CD8-positive, alpha-beta memory T cell (primary cell): ENCODE measurements around the gene FTO. TPM values are rescaled to one million over a fixed set of nuclear protein-coding genes. Genes with fewer than 3 reads are reported as not detected.
A peak's percentile ranks its signal among the peaks of the same experiment; 100 is the strongest.

Source experiments
- CTCF ChIA-PET: fragments of 350-600 bp; sonication (Branson Sonifier 250); formaldehyde crosslinking; loops from one replicate; lab custom pipeline; 2021; ENCODE audit warnings: antibody characterized with exemption; lab: Charles Lee
- POLR2A ChIA-PET: fragments of 350-600 bp; sonication (Branson Sonifier 250); formaldehyde crosslinking; loops from one replicate; lab custom pipeline; 2021; ENCODE audit warnings: antibody characterized with exemption; lab: Charles Lee
- DNase-seq, 5 donors: peaks; one replicate each; pipeline versions ENCODE4 v3.0.0 to v3.0.0-alpha.2; 2020 to 2022; ENCODE audit warnings: mixed read lengths in 1 of 5
- H3K27ac ChIP-seq: one replicate; pipeline ENCODE4 v1.7.0; 2013; ENCODE audit warnings: low read depth, mild to moderate bottlenecking, low read length, moderate library complexity
- H3K27me3 ChIP-seq: 2 replicates; pipeline ENCODE4 v1.7.0; 2013; ENCODE audit warnings: low read length, mild to moderate bottlenecking; ENCODE audit not compliant: insufficient read depth, poor library complexity, severe bottlenecking
- H3K36me3 ChIP-seq: 2 replicates; pipeline ENCODE4 v1.7.0; 2013; ENCODE audit warnings: mild to moderate bottlenecking, low read length, moderate library complexity; ENCODE audit not compliant: insufficient read depth
- H3K4me1 ChIP-seq: 2 replicates; pipeline ENCODE4 v1.7.0; 2013; ENCODE audit warnings: mild to moderate bottlenecking, low read length, moderate library complexity; ENCODE audit not compliant: insufficient read depth
- H3K4me3 ChIP-seq: 2 replicates; pipeline ENCODE4 v1.7.0; 2013; ENCODE audit warnings: mild to moderate bottlenecking, low read length
- H3K9me3 ChIP-seq: 2 replicates; pipeline ENCODE4 v1.7.0; 2013; ENCODE audit warnings: mild to moderate bottlenecking, low read length
- H3K27ac Mint-ChIP-seq, 8 donors: one replicate each; pipeline ENCODE4 v1.8.0; 2020 to 2021; ENCODE audit warnings: mixed read lengths in 8 of 8, mild to moderate bottlenecking in 6 of 8, inconsistent platforms in 3 of 8, moderate library complexity in 3 of 8
- H3K27me3 Mint-ChIP-seq, 2 donors: one replicate each; pipeline ENCODE4 v1.8.0; 2020 to 2021; ENCODE audit warnings: mixed read lengths in 2 of 2, mild to moderate bottlenecking in 1 of 2, moderate library complexity in 1 of 2
- H3K36me3 Mint-ChIP-seq, 3 donors: one replicate each; pipeline ENCODE4 v1.8.0; 2020 to 2021; ENCODE audit warnings: mixed read lengths in 3 of 3, inconsistent platforms in 1 of 3, mild to moderate bottlenecking in 1 of 3
- H3K4me1 Mint-ChIP-seq, 3 donors: one replicate each; pipeline ENCODE4 v1.8.0; 2020 to 2021; ENCODE audit warnings: mixed read lengths in 3 of 3, inconsistent platforms in 1 of 3, mild to moderate bottlenecking in 1 of 3
- H3K4me3 Mint-ChIP-seq, 7 donors: one replicate each; pipeline ENCODE4 v1.8.0; 2020 to 2021; ENCODE audit warnings: mixed read lengths in 7 of 7, mild to moderate bottlenecking in 6 of 7, moderate library complexity in 4 of 7, inconsistent platforms in 2 of 7
- H3K9me3 Mint-ChIP-seq, 5 donors: one replicate each; pipeline ENCODE4 v1.8.0; 2020 to 2022; ENCODE audit warnings: mixed read lengths in 5 of 5, mild to moderate bottlenecking in 3 of 5, moderate library complexity in 2 of 5, inconsistent platforms in 1 of 5
- polyA plus RNA-seq: library from polyadenylated mRNA; unstranded; fragments of 300-500 nt; fragmentation: Illumina TruSeq; gene quantifications from one replicate; pipeline ENCODE4 v1.2.3, GENCODE V29; 2021
- total RNA-seq, 2 experiments: library from RNA; stranded (reverse); gene quantifications; one replicate each; pipeline ENCODE4 v1.2.3, GENCODE V29; 2021

Gene FTO
- total and polyA plus RNA-seq, 3 experiments from 2014 or later, result 54.5 to 77.8 (median 56.0) TPM

DNA sequence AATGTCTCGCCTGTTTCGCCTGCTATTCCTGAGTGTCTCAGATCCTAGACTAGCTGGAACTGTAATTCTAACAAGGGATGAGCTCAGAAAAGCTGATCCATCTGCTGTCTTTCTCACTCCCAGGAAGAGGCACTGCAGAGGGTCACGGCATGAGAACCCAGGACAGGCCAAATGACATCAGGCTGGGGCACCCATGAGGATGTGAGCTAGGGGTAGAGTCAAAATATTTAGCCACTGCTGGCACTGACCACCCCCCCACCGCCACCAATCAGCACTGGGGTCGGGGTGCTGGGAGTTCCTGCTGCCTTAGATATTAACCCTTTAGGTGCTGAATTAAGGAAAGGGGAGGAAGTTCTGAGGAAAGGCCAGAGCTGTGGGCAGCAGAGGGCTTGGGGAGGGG lies 470.2 kb downstream of the FTO start:
- Mint-ChIP-seq H3K9me3 (peaks cover 0 to 2% (median 0%) of the 10 kb centered on the region in 5 donors), H3K4me1 (no peaks in the 10 kb centered on the region), H3K36me3 (no peaks in the 10 kb centered on the region), H3K27ac (no peak overlapping the region), H3K4me3 (no peak overlapping the region), H3K27me3 (peaks cover 16 to 22% of the 10 kb centered on the region in 2 donors)
- no peak overlapping the region for H3K27ac ChIP-seq
- H3K9me3 ChIP-seq, result no peaks in the 10 kb centered on the region
- H3K27me3 ChIP-seq, result no peaks in the 10 kb centered on the region
- no peak overlapping the region for H3K4me3 ChIP-seq
- DNase-seq, result no peak
- no peaks in the 10 kb centered on the region for H3K36me3 ChIP-seq
- ChIA-PET CTCF (no interaction called here), POLR2A (no interaction called here)
- H3K4me1 ChIP-seq, result no peaks in the 10 kb centered on the region

DNA sequence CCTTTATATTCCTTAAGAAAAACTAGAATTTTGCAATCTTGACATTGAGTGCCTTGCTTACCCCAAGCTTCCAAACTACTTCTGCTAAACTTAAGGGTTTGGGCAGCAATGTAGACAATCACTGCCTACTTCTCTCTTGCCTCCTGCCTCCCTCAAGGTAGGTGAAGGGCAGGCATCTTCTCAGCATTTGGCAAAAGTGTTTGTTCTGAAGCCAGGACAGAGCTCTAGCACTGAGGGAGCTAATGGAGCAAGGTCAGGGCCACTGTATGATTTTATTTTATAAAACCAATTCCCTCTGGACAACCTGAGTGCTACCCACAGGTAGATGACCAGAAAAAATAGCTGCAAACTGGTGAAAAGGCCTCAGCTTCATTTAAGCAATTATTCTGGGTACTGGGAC lies 470.8 kb downstream of the FTO start:
- POLR2A ChIA-PET, result no interaction called here
- H3K9me3 Mint-ChIP-seq, result peaks cover 0 to 2% (median 0%) of the 10 kb centered on the region in 5 donors
- peaks cover 13 to 22% of the 10 kb centered on the region in 2 donors for H3K27me3 Mint-ChIP-seq

DNA sequence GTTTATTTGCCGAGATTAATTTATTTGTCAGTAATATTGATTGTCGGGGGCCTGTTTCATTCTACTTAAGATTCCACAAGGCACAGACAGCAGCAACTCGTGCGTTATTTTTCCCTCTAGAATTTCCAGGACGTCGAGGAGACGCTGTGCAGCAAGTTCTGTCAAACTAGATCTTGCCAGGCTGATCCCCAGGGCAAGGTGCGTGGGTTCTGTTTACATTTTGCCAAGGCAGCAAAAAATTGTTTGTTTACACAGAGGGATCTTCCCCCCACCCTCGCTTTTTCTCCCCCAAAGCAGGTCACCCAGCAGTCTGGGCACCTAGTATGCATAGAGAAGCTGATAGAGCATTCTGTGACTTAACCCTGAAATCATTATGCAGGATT lies 471.2 kb downstream of the FTO start:
- no peaks in the 10 kb centered on the region for H3K36me3 Mint-ChIP-seq
- no peak overlapping the region for H3K27ac Mint-ChIP-seq
- no peak for DNase-seq
- Histone ChIP-seq H3K27me3 (no peaks in the 10 kb centered on the region), H3K4me1 (no peaks in the 10 kb centered on the region), H3K27ac (no peak overlapping the region), H3K36me3 (no peaks in the 10 kb centered on the region), H3K4me3 (no peak overlapping the region), H3K9me3 (no peaks in the 10 kb centered on the region)
- H3K4me1 Mint-ChIP-seq, result no peaks in the 10 kb centered on the region
- CTCF ChIA-PET, result no interaction called here
- no peak overlapping the region for H3K4me3 Mint-ChIP-seq
- peaks cover 0 to 2% (median 0%) of the 10 kb centered on the region in 5 donors for H3K9me3 Mint-ChIP-seq
- peaks cover 13 to 22% of the 10 kb centered on the region in 2 donors for H3K27me3 Mint-ChIP-seq
- POLR2A ChIA-PET, result no interaction called here

More for the DNA sequence above, 470.8 kb downstream of the FTO start:
- H3K36me3 ChIP-seq, result no peaks in the 10 kb centered on the region
- DNase-seq, result no peak
- Mint-ChIP-seq H3K4me3 (no peak overlapping the region), H3K36me3 (no peaks in the 10 kb centered on the region), H3K27ac (no peak overlapping the region), H3K4me1 (no peaks in the 10 kb centered on the region)
- H3K4me1 ChIP-seq, result no peaks in the 10 kb centered on the region
- CTCF ChIA-PET, result no interaction called here
- no peaks in the 10 kb centered on the region for H3K27me3 ChIP-seq
- no peak overlapping the region for H3K27ac ChIP-seq
- no peak overlapping the region for H3K4me3 ChIP-seq
- H3K9me3 ChIP-seq, result no peaks in the 10 kb centered on the region

DNA sequence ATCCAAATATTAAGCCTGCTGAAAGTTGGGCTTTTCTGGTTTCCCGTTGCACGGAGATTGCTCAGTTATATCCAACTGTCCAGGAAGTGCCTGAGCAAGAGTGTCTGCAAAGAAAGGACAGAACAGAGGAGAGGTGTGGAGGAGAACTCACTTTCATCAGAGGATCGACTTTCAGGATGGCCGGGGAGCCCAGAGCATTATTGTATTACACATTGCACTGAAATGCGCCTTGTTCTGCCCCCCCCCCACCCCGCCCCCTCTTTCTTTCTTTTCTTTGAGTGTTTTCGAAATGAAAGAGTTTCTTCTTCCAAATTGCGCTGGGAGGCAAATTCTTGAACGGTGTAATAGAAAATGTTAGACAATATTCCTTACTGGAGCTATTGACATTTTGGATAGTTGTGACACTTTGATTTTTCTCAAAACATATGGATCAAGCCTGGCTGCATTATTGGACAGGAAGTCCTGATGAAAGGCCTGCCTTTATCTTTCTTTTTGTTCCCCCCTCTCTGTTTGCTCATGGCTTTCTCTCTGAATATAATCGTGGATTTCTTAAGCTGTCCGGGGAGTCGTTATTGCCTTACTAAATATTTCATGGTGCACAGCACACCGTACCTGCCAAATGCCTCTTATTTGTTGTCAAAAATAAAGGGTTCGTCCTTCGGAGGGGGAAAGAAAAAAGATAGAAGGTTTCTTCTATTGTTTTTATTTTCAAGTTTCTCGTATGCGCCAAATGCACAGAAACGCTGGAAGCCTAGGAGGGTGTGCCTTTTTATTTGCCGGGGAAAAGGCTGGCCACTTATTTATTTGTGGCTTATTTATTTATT lies 471.8 kb downstream of the FTO start:
- POLR2A ChIA-PET, result no interaction called here
- Mint-ChIP-seq H3K4me3 (no peak overlapping the region), H3K4me1 (no peaks in the 10 kb centered on the region), H3K27me3 (peaks cover 11 to 22% of the 10 kb centered on the region in 2 donors), H3K9me3 (peaks cover 0 to 2% (median 0%) of the 10 kb centered on the region in 5 donors), H3K27ac (no peak overlapping the region), H3K36me3 (no peaks in the 10 kb centered on the region)
- Histone ChIP-seq H3K27ac (no peak overlapping the region), H3K9me3 (no peaks in the 10 kb centered on the region), H3K36me3 (no peaks in the 10 kb centered on the region), H3K4me1 (no peaks in the 10 kb centered on the region), H3K27me3 (no peaks in the 10 kb centered on the region), H3K4me3 (no peak overlapping the region)
- DNase-seq, result no peak
- CTCF ChIA-PET, result no interaction called here

DNA sequence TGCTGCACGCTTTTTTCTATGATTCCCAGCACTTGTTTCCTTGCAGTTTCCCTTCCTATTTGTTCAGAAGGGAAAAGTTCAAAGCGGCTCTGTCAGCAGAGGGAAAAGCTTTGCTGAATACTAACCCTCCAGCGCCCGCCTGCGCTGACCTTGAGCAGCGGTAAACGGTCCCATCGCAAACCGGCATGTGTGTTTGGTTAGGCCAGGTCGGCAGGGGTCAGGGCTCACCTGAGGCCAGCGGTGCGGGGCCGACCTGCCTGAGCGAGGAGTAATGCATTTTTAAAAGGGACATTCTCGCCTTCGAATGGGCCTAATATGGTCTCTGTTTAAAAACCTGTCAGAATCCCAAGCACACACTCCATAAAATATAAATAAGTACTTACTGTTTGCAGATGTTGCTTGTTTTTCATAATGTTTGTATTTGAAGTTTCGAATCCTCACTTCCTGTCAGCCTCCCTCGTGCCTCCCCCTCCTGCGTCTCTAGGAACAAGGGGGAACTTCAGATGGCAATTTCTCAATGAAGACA lies 472.5 kb downstream of the FTO start:
- no peak overlapping the region for H3K4me3 ChIP-seq
- Mint-ChIP-seq H3K4me3 (no peak overlapping the region), H3K27ac (peak overlapping the region in 1 of 8 donors; percentile 51), H3K27me3 (peaks cover 13 to 22% of the 10 kb centered on the region in 2 donors), H3K9me3 (peaks cover 0 to 2% (median 0%) of the 10 kb centered on the region in 5 donors), H3K4me1 (no peaks in the 10 kb centered on the region), H3K36me3 (no peaks in the 10 kb centered on the region)
- DNase-seq, result no peak
- no peak overlapping the region for H3K27ac ChIP-seq
- no peaks in the 10 kb centered on the region for H3K9me3 ChIP-seq
- H3K27me3 ChIP-seq, result no peaks in the 10 kb centered on the region
- H3K36me3 ChIP-seq, result no peaks in the 10 kb centered on the region
- no peaks in the 10 kb centered on the region for H3K4me1 ChIP-seq
- ChIA-PET POLR2A (no interaction called here), CTCF (no interaction called here)

DNA sequence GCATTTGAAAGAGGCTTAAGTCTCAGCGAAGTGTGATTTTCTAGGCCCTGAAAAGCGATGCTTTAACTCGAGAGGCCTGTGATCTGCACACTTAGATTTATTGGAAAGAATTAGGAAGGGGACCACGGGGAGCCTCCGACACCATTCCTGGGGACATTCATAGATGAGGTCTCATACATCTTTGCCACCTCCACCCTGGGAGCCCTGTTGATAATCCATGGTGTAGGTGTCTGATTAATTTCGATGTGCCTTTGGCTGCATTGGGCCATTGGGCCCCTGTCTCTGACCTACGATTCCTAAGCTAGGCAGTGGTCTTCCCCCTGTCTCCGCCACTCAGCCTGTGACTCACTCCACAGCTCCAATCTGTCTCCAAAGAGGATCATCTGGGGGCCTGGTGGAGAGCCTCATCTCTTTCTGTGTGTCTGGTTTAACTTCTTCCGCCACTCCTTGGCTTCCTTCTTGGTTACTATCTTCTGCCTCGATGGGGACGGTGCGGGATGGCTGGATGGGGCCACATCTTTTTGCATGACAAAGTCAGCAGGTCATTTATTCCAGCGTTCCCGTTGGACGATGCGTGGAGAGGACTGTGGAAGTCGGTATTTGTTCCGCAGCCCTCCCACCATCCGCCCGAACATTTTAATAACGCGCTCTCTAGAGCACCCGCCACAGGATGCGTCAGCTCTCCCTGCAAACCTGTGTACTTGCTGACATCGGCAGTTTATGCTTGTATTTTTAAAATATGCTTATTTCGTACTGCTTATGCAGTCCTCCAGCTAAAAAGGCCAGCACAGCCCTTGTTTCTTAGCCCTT lies 473.3 kb downstream of the FTO start:
- peaks cover 0 to 2% (median 0%) of the 10 kb centered on the region in 5 donors for H3K9me3 Mint-ChIP-seq

DNA sequence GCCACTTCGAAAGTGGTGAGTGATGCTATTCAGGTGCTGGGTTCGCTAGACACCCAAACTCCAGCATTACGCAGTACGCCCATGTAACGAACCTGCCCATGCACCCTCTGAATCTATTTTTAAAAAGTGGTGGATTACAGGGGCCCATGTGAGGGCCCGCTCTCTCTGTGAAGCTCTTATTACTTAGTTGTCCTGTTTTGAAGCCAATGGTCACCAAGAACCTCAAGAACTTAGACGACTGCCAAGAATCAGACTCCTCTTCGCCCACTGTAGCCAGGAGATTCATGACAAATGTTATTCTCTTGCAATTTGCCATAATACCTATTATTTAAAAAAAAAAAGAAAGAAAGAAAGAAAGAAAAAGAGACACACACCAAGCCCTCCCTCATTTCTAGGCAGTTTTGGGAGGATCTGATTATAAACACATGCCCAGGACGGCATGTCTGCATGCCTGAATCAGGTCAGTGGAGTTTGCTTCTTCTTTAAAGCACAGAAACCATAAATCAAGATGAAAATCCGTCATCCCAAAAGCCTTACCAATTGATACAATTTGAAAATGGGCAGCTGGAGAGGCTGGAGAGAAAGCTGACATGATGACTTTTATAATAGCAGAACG lies 474.0 kb downstream of the FTO start:
- Mint-ChIP-seq H3K27ac (no peak overlapping the region), H3K4me3 (no peak overlapping the region), H3K27me3 (peaks cover 17 to 22% of the 10 kb centered on the region in 2 donors), H3K36me3 (no peaks in the 10 kb centered on the region), H3K4me1 (no peaks in the 10 kb centered on the region), H3K9me3 (peaks cover 0 to 3% (median 0%) of the 10 kb centered on the region in 5 donors)
- DNase-seq, result no peak
- no peak overlapping the region for H3K27ac ChIP-seq
- H3K27me3 ChIP-seq, result no peaks in the 10 kb centered on the region
- ChIA-PET CTCF (no interaction called here), POLR2A (no interaction called here)
- no peak overlapping the region for H3K4me3 ChIP-seq
- H3K9me3 ChIP-seq, result no peaks in the 10 kb centered on the region
- no peaks in the 10 kb centered on the region for H3K4me1 ChIP-seq
- no peaks in the 10 kb centered on the region for H3K36me3 ChIP-seq

More for the DNA sequence above, 473.3 kb downstream of the FTO start:
- Histone ChIP-seq H3K36me3 (no peaks in the 10 kb centered on the region), H3K9me3 (no peaks in the 10 kb centered on the region), H3K4me3 (no peak overlapping the region), H3K4me1 (no peaks in the 10 kb centered on the region), H3K27me3 (no peaks in the 10 kb centered on the region), H3K27ac (no peak overlapping the region)
- DNase-seq, result no peak
- H3K27me3 Mint-ChIP-seq, result peaks cover 17 to 22% of the 10 kb centered on the region in 2 donors
- H3K36me3 Mint-ChIP-seq, result no peaks in the 10 kb centered on the region
- peak overlapping the region in 1 of 8 donors; percentile 51 for H3K27ac Mint-ChIP-seq
- H3K4me1 Mint-ChIP-seq, result no peaks in the 10 kb centered on the region
- no peak overlapping the region for H3K4me3 Mint-ChIP-seq
- ChIA-PET CTCF (no interaction called here), POLR2A (no interaction called here)
